GM12891 (cell line): Measurements from ENCODE around the gene DPP10.

Experiments used
- POLR2AphosphoS5 ChIP-seq: IDR thresholded peaks from 2 replicates; pipeline ENCODE4 v1.6.1; 2011; ENCODE audit warnings: low read depth, low read length, control low read depth
- TAF1 ChIP-seq: IDR thresholded peaks from 2 replicates; pipeline ENCODE4 v1.6.1; 2011; ENCODE audit warnings: low read depth, low read length, control low read depth

DNA sequence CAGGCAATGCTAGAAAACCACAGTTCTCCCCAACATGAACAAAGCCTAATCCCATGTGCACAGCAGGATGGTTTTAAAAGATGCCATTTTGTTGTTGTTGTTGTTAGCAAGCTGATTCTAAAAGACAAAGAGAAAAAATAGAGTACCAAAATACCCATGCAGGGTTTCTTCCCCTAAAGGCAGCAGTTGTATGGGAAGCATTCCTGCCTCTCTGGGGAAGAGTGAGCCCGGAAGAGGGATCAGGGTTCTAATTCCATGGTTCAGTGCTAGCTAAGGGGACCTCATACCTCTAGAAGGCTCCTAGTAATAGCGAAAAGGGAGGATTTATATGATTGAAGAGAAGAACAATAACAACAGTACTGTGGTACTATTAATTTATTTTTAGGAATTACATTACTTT lies 327.6 kb downstream of the DPP10 start:
- TF ChIP-seq POLR2AphosphoS5 (no peak), TAF1 (no peak)
